HK-2 (cell line): ENCODE results near the gene PRSS8.

Source experiments
- DNase-seq: peaks from one replicate; pipeline ENCODE4 v3.0.0-alpha.2; 2018; ENCODE audit not compliant: unreplicated experiment

PRSS8 gene

DNA sequence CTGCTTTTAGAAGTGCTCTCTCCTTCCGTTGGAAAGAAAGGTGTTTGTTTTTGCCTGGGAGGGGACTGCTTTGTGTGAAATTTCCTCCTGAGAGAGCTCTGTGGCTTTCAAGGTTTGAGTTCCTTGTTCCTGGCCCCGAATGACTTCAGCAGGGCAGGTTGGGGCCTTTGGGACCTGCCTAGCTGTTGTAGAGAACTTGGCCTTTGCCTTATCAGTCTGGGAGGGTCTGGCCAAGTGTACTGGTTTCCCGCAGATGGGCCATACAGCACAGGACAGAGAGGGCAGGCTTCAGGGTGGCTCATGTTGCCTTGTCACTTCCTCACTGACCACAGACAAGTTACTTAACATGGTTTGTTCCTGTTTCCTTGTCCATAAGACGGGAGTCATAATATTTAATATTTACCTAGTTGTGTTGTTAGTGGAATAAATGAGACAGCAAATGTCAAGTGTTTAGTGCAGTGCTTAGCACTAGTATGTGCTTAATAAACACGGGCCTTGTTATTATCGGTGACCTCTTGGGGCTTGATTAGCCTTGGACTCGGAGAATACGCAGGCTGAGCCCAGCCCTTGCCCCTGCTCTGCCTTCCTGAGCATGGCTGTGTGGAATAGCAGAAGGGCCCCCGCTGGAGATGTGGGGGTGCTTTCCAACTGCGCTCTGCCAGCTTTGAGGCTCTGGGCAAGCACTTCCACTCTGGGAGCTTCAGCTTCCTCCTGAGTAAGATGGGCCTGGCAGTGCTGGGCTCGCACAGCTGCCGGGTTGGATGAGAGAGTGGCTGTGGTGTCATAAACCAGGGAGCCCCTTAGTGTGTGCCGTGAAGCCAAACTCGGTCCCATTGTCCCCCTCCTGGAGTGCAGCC lies 6.6 kb downstream of the PRSS8 start:
- no peak for DNase-seq

DNA sequence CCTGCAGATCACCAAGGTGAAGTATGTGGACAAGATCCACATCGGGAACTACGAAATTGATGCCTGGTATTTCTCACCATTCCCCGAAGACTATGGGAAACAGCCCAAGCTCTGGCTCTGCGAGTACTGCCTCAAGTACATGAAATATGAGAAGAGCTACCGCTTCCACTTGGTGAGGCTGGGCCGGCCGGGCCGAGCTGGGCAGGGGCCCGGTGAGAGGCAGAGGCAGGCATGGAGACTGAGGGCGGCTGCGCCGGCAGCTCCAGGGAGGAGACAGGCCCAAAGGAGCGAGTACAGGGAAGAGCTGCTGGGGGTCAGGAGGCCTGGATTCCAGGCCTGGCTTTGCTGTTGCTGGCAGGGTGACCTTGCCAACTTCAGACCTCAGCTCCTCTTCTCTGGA lies 8.3 kb downstream of the PRSS8 start:
- no peak for DNase-seq

DNA sequence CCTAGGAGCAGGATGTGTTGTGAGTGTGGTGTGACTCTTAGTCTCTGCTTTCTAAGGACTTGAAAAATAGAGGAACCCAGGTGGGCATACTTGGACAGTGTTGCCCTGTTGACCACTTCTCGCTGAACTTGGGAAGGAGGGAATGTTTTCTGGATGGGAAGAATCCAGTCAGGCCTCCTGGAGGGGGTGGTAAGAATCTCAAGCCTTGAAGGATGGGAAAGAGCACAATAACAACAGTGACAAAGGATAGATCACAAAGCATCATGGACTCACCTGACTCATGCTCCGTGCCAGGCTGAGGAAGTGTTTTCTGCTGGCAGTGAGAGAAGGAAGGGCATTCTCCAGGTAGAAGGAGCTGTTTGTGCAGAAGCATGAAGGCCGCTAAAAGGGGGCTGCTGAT lies 9.7 kb downstream of the PRSS8 start:
- no peak for DNase-seq

DNA sequence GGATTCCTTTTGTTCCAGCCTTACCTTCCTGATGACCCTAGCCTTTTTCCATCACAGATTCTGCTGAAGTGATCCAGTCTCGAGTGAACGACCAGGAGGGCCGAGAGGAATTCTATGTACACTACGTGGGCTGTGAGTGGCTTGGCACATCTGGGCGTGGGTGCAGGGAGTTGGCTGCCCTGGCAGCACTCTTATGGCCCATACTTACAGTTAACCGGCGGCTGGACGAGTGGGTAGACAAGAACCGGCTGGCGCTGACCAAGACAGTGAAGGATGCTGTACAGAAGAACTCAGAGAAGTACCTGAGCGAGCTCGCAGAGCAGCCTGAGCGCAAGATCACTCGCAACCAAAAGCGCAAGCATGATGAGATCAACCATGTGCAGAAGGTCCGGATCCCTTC lies 15.4 kb downstream of the PRSS8 start:
- no peak for DNase-seq

DNA sequence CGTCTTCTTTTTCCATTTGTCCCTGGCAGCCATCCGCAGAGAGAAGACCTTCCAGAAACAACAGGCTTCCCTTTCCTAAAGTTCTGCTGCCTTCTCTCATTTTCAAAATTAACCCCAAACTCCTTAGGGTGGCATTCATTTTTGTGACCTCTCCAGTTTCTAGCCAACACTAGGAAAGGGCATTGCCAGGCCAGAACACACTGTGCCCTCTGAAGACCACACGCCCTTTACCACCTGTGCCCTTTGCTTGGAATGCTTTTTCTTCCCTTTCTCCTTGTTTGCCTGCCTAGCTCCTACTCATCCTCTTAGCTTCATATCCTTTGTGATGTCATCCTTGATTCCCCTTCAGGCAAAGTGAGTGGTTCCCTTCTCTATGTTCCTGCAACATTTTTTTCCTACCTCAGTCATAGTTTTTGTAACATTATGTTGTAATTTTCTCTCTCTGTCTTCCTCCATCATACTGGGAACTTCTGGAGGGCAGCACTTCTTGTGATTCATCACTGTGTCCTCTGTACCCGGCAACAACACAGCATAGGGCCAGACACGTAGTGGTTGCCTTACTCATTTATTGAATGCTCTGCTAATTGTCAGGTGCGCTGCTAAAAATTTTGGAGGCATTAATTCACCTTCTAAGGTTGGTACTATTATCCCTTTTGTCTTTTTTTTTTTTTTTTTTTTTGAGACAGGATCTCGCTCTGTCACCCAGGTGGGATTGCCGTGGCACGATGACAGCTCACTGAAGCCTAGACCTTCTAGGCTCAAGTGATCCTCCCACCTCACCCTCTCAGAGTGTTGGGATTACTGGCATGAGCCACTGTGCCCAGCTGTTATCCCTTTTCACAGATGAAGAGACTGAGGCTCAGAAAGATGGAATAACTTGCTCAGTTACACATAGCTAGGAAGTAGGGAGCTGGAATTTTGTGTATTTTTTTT lies 17.0 kb downstream of the PRSS8 start:
- no peak for DNase-seq

DNA sequence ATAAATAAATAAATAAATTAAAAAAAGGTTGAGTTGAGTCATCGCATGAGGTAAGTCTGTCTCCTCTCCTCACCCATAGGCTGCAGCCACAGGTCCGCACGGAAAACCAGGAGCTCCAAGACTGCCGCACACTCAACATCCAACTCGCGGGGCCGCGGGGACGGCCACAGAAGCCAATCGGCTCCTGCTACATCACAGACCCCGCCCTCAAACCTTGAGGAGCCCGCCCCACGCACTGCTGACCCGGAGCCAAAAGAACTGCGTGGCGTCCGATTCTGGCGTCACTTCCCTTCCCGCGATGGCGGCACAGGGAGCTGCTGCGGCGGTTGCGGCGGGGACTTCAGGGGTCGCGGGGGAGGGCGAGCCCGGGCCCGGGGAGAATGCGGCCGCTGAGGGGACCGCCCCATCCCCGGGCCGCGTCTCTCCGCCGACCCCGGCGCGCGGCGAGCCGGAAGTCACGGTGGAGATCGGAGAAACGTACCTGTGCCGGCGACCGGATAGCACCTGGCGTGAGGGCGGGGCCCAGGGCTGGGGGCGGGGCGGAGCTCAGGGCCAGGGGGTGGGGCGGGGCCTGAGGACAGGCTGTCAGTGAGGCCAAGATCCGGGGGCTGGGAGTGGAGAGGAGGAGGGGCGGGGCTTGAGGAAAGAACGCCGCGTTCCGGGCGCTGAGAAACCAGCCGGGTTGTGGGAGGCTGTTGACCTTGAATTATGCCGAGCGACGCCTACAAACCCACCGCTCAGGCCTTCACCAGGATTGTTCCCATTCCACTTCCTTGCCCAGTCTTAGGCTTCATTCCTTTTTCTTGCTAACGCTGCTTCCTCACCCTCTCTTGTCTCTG lies 17.9 kb downstream of the PRSS8 start, which contains the start of gene KAT8:
KAT8 (plus strand) TSS at position 281 of the 839 bp plus-strand sequence; CDS start at position 299, 18 bp downstream.
- DNase-seq = peak; percentile 99

DNA sequence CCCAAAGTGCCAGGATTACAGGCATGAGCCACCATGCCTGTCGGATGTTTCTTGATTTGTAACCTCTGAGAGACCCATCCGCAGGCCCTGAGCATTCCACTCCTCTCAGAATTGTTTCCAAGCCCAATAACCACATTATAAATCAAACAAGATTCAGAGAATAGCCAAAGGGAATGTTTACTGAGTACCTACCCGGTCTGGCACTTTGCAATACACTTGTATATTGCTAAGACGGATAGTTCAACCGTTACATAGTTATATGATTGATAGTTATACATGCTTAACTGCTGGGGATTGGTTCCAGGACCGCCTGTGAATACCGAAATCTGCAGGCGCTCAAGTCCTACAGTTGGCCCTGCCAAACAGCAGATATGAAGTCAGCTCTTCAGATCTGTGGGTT lies 21.1 kb downstream of the PRSS8 start:
- DNase-seq = no peak

DNA sequence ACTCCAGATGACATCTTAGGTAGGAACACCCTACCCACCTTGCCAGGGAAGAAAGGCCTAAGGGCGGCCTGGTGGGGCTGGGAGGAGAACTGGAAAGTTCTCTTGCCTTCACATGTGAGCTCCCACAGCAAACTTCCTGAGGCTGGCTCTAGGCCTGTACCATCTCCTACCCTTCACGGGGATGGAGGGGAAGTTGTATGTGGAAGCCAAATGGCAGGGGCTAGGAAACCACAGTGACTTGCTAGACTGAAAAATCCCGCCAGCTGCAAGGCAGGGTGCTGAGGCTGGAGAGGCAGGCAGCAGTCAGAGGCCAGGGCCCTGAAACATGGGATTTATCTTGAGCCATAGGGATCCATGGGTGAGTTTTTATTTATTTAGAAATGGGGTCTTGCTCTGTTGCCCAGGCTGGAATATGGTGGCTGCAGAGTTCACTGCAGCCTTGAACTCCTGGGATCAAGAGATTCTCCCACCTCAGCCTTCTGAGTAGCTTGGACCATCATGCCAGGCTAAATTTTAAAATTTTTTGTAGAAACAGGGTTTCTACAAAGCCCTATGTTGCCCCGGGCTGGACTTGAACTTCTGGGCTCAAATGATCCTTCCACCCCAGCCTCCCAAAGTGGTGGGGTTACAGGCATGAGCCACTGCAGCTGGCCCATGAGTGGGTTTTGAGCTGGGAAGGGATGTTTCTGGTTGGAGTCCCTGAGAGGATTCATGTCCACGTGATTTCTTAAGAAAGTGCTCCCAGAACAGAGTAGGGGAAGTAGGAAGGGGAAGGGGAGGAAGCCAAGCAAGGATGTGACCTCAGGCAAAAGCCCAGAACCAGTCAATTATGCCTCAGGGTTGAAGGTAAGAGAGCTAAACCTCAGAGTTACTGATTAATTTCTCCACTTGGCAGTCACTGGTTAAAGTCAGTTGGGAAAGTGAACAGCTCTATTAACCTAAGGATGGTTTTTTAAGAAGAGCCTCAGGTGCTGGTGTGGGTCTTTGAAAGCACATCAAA lies 22.1 kb downstream of the PRSS8 start:
- DNase-seq = peak; percentile 71

DNA sequence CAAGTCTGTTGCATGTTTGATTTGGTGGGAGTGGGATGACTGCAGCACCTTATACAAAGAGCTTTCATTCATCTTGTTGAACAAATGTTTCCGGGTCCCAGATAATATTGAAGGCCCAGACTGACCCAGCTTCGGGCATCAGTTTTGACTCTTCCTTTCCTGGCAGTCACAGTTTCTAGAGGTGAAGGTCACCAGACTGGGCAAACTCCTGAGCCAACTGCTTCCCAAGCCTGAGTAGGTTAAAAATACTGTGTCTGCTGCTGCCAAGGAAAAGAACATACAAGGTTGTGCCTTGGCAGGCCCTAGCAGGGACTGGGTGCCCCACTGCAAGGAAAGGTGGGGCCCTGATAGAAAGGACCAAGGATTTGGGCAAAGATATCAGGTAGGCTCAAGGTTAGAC lies 22.8 kb downstream of the PRSS8 start:
- no peak for DNase-seq

DNA sequence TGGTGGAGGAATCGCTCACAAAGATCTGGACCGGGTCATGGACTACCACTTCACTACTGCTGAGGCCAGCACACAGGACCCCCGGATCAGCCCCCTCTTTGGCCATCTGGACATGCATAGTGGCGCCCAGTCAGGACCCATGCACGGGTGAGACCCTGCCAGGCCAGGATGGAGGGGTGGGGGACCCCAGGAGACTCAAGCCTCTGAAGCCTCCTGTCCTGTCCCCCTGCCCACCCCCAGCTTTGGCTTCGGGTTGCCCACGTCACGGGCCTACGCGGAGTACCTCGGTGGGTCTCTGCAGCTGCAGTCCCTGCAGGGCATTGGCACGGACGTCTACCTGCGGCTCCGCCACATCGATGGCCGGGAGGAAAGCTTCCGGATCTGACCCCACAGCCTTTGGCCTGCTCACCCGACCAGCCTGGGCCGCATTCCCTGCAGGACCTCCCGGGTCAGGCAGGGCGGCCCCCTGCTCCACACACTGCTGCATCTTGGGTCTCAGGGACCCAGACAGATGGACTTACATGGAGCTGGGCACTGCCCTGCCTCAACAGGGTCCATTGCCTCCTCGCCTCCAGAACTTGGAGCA lies 23.6 kb downstream of the PRSS8 start:
- DNase-seq = no peak

DNA sequence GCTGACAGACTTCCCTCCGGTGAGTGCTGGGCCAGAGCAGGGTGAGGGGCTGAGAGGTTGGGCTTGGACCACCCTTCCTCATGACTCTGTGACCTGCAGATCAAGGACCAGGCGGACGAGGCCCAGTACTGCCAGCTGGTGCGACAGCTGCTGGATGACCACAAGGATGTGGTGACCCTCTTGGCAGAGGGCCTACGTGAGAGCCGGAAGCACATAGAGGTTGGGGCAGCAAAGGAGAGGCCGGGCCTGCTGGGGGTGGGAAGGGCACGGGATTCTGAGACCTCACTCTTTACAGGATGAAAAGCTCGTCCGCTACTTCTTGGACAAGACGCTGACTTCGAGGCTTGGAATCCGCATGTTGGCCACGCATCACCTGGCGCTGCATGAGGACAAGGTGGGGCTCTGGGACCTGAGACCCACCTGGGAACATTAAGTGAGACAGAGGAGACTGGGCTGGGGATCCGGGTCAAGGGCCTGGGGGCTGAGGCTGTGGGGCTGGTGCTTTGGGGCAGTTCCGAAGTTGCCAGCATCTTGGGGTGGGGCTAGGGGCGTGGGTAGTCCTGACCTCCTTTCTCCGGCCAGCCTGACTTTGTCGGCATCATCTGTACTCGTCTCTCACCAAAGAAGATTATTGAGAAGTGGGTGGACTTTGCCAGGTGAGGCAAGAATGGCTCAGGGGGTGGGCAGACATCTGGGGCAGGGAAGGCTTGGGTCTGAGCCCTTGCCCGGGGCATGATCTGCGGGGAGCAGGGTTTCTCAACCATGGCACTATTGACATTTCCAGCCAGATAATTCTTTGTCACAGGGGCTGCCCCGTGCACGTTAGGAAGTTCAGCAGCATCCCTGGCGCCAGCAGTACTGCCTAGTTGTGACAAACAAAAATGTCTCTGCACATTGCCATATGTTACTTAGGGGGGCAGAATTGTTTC lies 25.2 kb downstream of the PRSS8 start:
- DNase-seq = no peak

DNA sequence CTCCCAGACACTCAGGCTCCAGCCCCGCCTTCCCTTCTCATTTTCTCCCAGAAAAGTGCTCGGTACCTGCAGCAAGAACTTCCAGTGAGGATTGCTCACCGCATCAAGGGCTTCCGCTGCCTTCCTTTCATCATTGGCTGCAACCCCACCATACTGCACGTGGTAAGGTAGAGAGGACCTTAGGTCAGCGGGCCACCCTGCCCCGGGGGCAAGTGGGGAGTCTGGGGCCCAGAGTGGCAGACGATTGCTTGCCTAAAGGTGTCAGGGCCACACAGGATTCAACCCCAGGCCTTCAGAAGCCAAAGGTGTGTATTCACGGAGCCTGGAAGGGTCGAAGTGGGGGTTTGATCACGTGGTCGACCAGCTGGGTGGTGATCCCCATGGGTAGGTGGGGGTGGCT lies 25.9 kb downstream of the PRSS8 start:
- DNase-seq = no peak

DNA sequence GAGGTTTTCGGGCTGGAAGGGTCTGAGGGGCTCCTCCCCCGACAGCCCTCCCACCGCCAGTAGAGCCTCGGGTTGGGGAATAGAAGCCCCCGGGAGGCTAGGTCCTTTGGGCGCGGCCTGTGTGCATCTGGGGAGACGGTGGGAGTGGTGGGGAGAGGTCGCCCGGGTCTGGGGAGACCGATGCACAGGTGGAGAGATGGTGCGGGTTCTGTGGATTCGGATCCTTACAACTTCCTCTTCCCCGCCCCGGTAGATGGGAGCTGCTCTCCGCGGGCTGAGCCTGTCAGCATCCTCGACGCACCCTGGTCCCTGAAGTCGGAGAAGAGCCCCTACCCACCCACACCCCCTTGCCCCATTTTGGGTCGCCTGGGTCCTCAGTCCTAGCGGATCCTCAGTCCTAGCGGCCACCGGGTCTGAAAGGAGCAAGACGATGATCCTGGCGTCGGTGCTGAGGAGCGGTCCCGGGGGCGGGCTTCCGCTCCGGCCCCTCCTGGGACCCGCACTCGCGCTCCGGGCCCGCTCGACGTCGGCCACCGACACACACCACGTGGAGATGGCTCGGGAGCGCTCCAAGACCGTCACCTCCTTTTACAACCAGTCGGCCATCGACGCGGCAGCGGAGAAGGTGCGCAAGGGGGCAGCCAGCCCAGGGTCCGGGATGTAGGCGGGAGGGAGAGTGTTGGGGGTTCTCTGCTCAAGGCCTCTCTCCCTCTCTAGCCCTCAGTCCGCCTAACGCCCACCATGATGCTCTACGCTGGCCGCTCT lies 26.6 kb downstream of the PRSS8 start:
- DNase-seq = no peak

DNA sequence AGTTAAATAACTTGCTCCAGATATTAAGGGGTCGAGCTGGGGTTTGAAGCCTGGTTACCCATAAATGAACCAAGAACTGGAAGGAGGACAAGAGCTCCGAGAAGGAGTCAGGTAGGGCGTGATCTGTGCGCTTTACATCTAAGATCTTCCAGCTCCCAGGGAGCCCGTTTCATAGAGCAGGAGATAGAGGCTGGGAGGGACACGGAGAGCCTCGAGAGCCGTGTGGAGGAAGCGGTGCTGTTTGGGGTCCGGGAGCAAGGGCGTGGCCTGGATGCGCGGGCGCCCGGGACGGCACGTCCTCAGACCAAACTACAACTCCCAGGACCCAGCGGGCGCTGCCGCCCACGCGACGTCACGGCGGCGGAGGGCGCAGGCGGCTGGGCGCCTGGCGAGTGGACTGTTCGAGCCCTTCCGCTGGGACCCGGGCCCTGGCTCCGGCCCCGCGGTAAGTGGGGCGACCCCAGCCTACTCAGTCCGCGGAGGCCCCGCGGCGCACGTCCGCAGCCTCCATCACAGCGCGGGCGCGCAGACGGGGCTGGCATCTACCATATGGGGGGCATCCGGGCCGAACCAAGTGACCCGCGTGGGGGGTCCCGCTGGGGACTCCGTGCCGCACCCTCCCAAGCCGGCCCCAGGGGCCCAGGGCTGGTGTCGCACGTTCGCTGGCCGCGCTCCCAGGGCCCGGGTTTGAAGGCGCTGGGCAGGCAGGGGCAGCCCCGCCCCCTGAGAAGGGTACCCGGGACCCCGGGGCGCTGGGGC lies 27.3 kb downstream of the PRSS8 start, which contains the start of gene BCKDK:
BCKDK (plus strand) TSS at position 352 of the 759 bp plus-strand sequence. CDS start 838 bp downstream, outside the sequence.
- peak; percentile 87 for DNase-seq

DNA sequence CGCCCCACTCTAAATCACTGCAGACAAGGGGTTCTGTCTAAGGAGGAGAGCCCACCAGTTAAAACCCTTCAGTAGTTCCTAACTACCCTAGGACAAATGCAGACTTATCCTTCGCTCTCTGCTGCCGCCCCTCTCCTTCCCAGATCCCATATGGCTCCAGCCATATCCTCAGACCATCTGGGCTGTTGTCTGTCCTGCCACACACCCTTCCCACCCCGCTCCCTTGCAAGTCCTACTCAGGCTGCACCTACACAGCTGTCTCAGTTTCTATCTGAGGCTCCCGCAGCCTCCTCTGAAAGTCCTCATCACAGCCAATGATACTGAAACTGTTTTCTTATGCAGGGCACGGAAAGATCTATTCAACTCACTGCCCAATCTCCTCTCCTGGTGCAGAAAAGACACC lies 28.1 kb downstream of the PRSS8 start:
- no peak for DNase-seq

DNA sequence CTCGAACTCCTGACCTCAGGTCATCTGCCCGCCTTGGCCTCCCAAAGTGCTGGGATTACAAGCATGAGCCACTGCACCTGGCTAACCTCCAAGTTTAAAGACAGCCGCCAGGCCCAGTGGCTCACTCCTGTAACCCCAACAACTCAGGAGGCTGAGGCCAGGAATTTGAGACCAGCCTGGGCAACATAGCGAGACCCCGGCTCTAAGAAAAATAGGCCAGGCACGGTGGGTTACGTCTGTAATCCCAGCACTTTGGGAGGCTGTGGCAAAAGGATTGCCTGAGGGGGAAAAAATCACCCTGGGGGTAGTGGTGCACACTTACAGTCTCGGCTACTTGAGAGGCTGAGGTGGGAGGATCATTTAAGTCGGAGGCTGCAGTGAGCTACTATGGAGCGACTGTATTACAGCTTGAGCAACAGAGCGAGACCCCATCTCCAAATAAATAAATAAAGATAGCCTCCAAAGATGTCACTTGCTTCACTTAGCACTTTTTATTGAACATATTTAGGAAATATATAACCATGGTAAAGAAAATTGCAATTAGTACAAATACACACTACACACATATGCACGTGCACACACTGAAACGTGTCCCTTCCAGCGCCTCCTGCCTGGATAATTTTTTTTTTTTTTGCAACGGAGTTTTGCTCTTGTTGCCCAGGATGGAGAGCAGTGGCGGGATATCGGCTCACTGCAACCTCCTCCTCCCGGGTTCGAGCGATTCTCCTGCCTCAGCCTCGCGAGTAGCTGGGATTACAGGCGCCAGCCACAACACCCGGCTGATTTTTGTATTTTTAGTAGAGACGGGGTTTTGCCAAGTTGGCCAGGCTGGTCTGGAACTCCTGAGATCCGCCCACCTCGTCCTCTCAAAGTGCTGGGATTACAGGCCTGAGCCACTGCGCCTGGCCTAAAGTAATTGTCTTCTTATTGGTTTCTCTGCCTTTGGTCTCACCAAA lies 28.7 kb downstream of the PRSS8 start:
- DNase-seq = no peak
